Caco-2 (cell line): ENCODE measurements around the gene FBXL22. TPM values are rescaled to one million over a fixed set of nuclear protein-coding genes. Genes with fewer than 3 reads are reported as not detected.

Experiments used
- BruUV-seq: library from RNA; stranded (reverse); fragments of 400-500 nt; replicated peaks from 2 replicates; lab custom pipeline; 2021; lab: Mats Ljungman, UMichigan
- CTCF ChIA-PET: fragments of 300-600 bp; sonication (Branson Sonifier 250); formaldehyde crosslinking; loops from one replicate; lab custom pipeline; 2022; ENCODE audit warnings: antibody characterized with exemption; lab: Charles Lee
- POLR2A ChIA-PET: fragments of 300-600 bp; sonication (Branson Sonifier 250); formaldehyde crosslinking; loops from one replicate; lab custom pipeline; 2022; ENCODE audit warnings: antibody characterized with exemption; lab: Charles Lee
- DNase-seq, 2 experiments: peaks; one replicate each; pipeline versions ENCODE4 v3.0.0 to v3.0.0-alpha.2; 2020 to 2022
- H3K27me3 ChIP-seq: replicated peaks from 2 replicates; pipeline ENCODE4 v1.6.0; 2011; ENCODE audit warnings: low read length; ENCODE audit not compliant: control insufficient read depth, insufficient read depth
- H3K36me3 ChIP-seq: 2 replicates; pipeline ENCODE4 v1.5.1; 2011; ENCODE audit warnings: low read length; ENCODE audit not compliant: control insufficient read depth, insufficient read depth
- H3K4me1 ChIP-seq: fragments of 250-450 bp; sonication (Bioruptor Pico); 2 replicates; pipeline ENCODE4 v1.5.1; 2020; ENCODE audit warnings: mild to moderate bottlenecking
- H3K4me3 ChIP-seq: 2 replicates; pipeline ENCODE4 v1.5.1; 2011; ENCODE audit warnings: low read depth, mild to moderate bottlenecking, control low read depth, low read length
- H3K9me3 ChIP-seq: fragments of 250-450 bp; sonication (Bioruptor Pico); 2 replicates; pipeline ENCODE4 v1.5.1; 2020; ENCODE audit warnings: mild to moderate bottlenecking, moderate library complexity
- H3K27ac Mint-ChIP-seq: one replicate; pipeline ENCODE4 v1.8.0; 2022; ENCODE audit warnings: mixed read lengths; ENCODE audit not compliant: unreplicated experiment
- H3K27me3 Mint-ChIP-seq: one replicate; pipeline ENCODE4 v1.8.0; 2022; ENCODE audit warnings: mixed read lengths; ENCODE audit not compliant: insufficient read depth, unreplicated experiment
- H3K36me3 Mint-ChIP-seq: one replicate; pipeline ENCODE4 v1.8.0; 2022; ENCODE audit warnings: mild to moderate bottlenecking, mixed read lengths; ENCODE audit not compliant: insufficient read depth, unreplicated experiment
- H3K4me1 Mint-ChIP-seq: one replicate; pipeline ENCODE4 v1.8.0; 2022; ENCODE audit warnings: low read depth, mixed read lengths; ENCODE audit not compliant: unreplicated experiment
- H3K4me3 Mint-ChIP-seq: one replicate; pipeline ENCODE4 v1.8.0; 2022; ENCODE audit warnings: mild to moderate bottlenecking, moderate library complexity, mixed read lengths; ENCODE audit not compliant: unreplicated experiment
- H3K9me3 Mint-ChIP-seq: one replicate; pipeline ENCODE4 v1.8.0; 2022; ENCODE audit warnings: mixed read lengths; ENCODE audit not compliant: unreplicated experiment
- intact Hi-C: fragments of 100-400 bp; cut with micrococcal nuclease; formaldehyde crosslinking; loops from one replicate; pipeline ENCODE4 v1.10.0; 2022; ENCODE audit not compliant: unreplicated experiment
- total RNA-seq: library from RNA; stranded (reverse); gene quantifications from 2 replicates; pipeline ENCODE4 v1.2.3, GENCODE V29; 2022
- TF ChIP-seq, protein P1 (sequence below), 2 experiments: fragments of 200-600 bp in 1 of 2; IDR thresholded peaks; 1 replicate in 1 of 2; 2 replicates in 1 of 2; pipeline versions ENCODE4 v1.5.1 to v1.8.0; 2011 to 2022; ENCODE audit warnings: antibody characterized with exemption in 1 of 2, control low read depth in 1 of 2, inconsistent platforms in 1 of 2, low read depth in 1 of 2, low read length in 1 of 2, mild to moderate bottlenecking in 1 of 2, moderate library complexity in 1 of 2; ENCODE audit not compliant: insufficient read depth in 1 of 2, severe bottlenecking in 1 of 2, unreplicated experiment in 1 of 2

The FBXL22 gene
- total RNA-seq, 1 experiment from 2014 or later, result not detected

DNA sequence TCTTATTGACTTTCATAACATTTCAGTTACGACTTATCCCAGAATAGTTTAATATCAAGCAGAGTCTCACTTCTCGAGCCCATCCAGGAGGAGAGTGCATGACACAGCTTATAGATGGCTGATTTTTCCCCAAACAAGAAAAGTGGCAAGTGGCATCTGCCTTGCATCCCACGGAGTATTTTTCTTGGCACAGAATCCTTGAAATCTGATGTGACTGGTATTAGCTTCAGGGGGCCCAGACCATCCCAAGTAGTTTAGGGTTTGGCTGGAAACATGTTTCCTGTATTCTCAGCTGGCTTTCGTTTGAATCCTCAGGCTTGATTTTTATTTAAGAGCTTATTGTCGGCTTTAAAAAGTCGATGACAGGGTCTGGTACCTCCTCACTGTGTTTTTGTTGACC, 20.7 kb upstream of the FBXL22 start:
- Mint-ChIP-seq H3K9me3 (no peaks in the 10 kb centered on the region), H3K27ac (no peak overlapping the region)
- POLR2A ChIA-PET, result no interaction called here

GRCh38 chr15:63582179-63582578, 15.0 kb upstream of the FBXL22 start:
- Mint-ChIP-seq H3K27ac (peak overlapping the region; percentile 3), H3K36me3 (peaks cover 59% of the 10 kb centered on the region), H3K4me1 (no peaks in the 10 kb centered on the region), H3K4me3 (no peak overlapping the region), H3K9me3 (no peaks in the 10 kb centered on the region), H3K27me3 (no peaks in the 10 kb centered on the region)
- Histone ChIP-seq H3K4me1 (no peaks in the 10 kb centered on the region), H3K9me3 (no peaks in the 10 kb centered on the region), H3K27me3 (no peaks in the 10 kb centered on the region), H3K36me3 (no peaks in the 10 kb centered on the region), H3K4me3 (no peak overlapping the region)
- DNase-seq, result no peak
- POLR2A ChIA-PET, result no interaction called here
- BruUV-seq, result no TSS peak
- TF ChIP-seq, protein P1, sequence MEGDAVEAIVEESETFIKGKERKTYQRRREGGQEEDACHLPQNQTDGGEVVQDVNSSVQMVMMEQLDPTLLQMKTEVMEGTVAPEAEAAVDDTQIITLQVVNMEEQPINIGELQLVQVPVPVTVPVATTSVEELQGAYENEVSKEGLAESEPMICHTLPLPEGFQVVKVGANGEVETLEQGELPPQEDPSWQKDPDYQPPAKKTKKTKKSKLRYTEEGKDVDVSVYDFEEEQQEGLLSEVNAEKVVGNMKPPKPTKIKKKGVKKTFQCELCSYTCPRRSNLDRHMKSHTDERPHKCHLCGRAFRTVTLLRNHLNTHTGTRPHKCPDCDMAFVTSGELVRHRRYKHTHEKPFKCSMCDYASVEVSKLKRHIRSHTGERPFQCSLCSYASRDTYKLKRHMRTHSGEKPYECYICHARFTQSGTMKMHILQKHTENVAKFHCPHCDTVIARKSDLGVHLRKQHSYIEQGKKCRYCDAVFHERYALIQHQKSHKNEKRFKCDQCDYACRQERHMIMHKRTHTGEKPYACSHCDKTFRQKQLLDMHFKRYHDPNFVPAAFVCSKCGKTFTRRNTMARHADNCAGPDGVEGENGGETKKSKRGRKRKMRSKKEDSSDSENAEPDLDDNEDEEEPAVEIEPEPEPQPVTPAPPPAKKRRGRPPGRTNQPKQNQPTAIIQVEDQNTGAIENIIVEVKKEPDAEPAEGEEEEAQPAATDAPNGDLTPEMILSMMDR (IDR thresholded peaks at IDR 0.05; ENCODE audit: insufficient read depth in 1 of 2, low read depth in 1 of 2, low read length in 1 of 2, severe bottlenecking in 1 of 2, unreplicated experiment in 1 of 2), result no peak
- CTCF ChIA-PET, result no interaction called here
- intact Hi-C loops, result no loop called here

More for the DNA sequence above, 20.7 kb upstream of the FBXL22 start:
- CTCF ChIA-PET, result no interaction called here
- TF ChIP-seq, protein P1 (IDR thresholded peaks at IDR 0.05; ENCODE audit: insufficient read depth in 1 of 2, low read depth in 1 of 2, low read length in 1 of 2, severe bottlenecking in 1 of 2, unreplicated experiment in 1 of 2), result no peak
- Histone ChIP-seq H3K36me3 (peaks cover 2% of the 10 kb centered on the region; the same call in 1 of the 2 replicates), H3K4me3 (no peak overlapping the region), H3K4me1 (no peaks in the 10 kb centered on the region), H3K9me3 (no peaks in the 10 kb centered on the region), H3K27me3 (no peaks in the 10 kb centered on the region)
- no TSS peak for BruUV-seq
- no peak overlapping the region for H3K4me3 Mint-ChIP-seq
- intact Hi-C loops, result no loop called here
- peaks cover 61% of the 10 kb centered on the region for H3K36me3 Mint-ChIP-seq
- H3K4me1 Mint-ChIP-seq, result no peaks in the 10 kb centered on the region
- no peak for DNase-seq
- no peaks in the 10 kb centered on the region for H3K27me3 Mint-ChIP-seq

- H3K36me3 Mint-ChIP-seq, result peaks cover 59% of the 10 kb centered on the region
- Histone ChIP-seq H3K4me1 (no peaks in the 10 kb centered on the region), H3K4me3 (no peak overlapping the region), H3K36me3 (no peaks in the 10 kb centered on the region), H3K27me3 (no peaks in the 10 kb centered on the region), H3K9me3 (no peaks in the 10 kb centered on the region)
- TF ChIP-seq, protein P1 (IDR thresholded peaks at IDR 0.05; ENCODE audit: insufficient read depth in 1 of 2, low read depth in 1 of 2, low read length in 1 of 2, severe bottlenecking in 1 of 2, unreplicated experiment in 1 of 2), result no peak
- H3K4me3 Mint-ChIP-seq, result no peak overlapping the region
- BruUV-seq, result no TSS peak
- intact Hi-C loops, result no loop called here
- ChIA-PET CTCF (no interaction called here), POLR2A (no interaction called here)
- H3K27ac Mint-ChIP-seq, result peak overlapping the region; percentile 3
- no peaks in the 10 kb centered on the region for H3K9me3 Mint-ChIP-seq
- H3K27me3 Mint-ChIP-seq, result no peaks in the 10 kb centered on the region
- H3K4me1 Mint-ChIP-seq, result no peaks in the 10 kb centered on the region
- DNase-seq, result no peak
Observed at GRCh38 chr15:63582718-63583426, 14.3 kb upstream of the FBXL22 start.
